ENCODE measurements around the gene CNTFR.

GRCh38 chr9:34557426-34558321, 31.9 kb downstream of the CNTFR start:
- TF ChIP-seq POLR2AphosphoS5 (IDR thresholded peaks at IDR 0.05) (no peak), CTCF (IDR thresholded peaks at IDR 0.05) (no peak), POLR2A (IDR thresholded peaks at IDR 0.05) (no peak)
